ENCODE data around the gene NRXN3. TPM values are rescaled to one million over a fixed set of nuclear protein-coding genes. Genes with fewer than 3 reads are reported as not detected.

Gene NRXN3
- total and polyA plus RNA-seq, 2 donors (not counting 1 experiment from before 2014, with no cell fraction given), result not detected

- TF ChIP-seq EZH2 (IDR thresholded peaks at IDR 0.05; ENCODE audit: borderline replicate concordance, insufficient read depth, low read depth, low read length, poor library complexity, severe bottlenecking) (no peak), CTCF (IDR thresholded peaks at IDR 0.05) (no peak)
- intact Hi-C loops (cut with micrococcal nuclease), result no loop called here
- no peaks in the 10 kb centered on the region for H3K4me1 ChIP-seq (ENCODE audit: control insufficient read depth in 2 of 2, insufficient read depth in 2 of 2, low read length in 2 of 2)
- no peak overlapping the region for H3K4me2 ChIP-seq (replicated peaks; ENCODE audit: low read depth, low read length, poor library complexity, severe bottlenecking)
- no peak overlapping the region for H2AFZ ChIP-seq (ENCODE audit: insufficient read depth, low read depth, low read length, poor library complexity, severe bottlenecking)
- no peaks in the 10 kb centered on the region for H3K27me3 Mint-ChIP-seq
- H3K27ac Mint-ChIP-seq, result no peak overlapping the region
- 51% methylated on average over 7 of the region's 7 CpGs for WGBS (ENCODE audit: insufficient coverage)
- no peak overlapping the region for H3K27ac ChIP-seq (ENCODE audit: low read length in 2 of 2)
- no peaks in the 10 kb centered on the region for H3K4me1 Mint-ChIP-seq
- no peaks in the 10 kb centered on the region for H3K9me3 ChIP-seq (ENCODE audit: control extremely low read depth in 1 of 3, control insufficient read depth in 2 of 3, insufficient read depth in 1 of 3, low read length in 2 of 3)
- no peak overlapping the region for H3K9ac ChIP-seq (ENCODE audit: low read length)
- H3K27me3 ChIP-seq (replicated peaks in 1 of 4; ENCODE audit: control extremely low read depth in 1 of 4, control insufficient read depth in 3 of 4, insufficient read depth in 4 of 4, low read length in 3 of 4), result no peaks in the 10 kb centered on the region
- H3K9me3 Mint-ChIP-seq (ENCODE audit: insufficient read depth), result peaks cover 5% of the 10 kb centered on the region
- no peaks in the 10 kb centered on the region for H3K79me2 ChIP-seq (ENCODE audit: control insufficient read depth, insufficient read depth, low read length)
- H3K4me3 ChIP-seq (ENCODE audit: control extremely low read depth in 1 of 5, extremely low read depth in 1 of 5, insufficient read depth in 1 of 5, low read depth in 2 of 5, low read length in 4 of 5), result no peak overlapping the region
- CTCF ChIA-PET, result no interaction called here
- no peak for ATAC-seq (ENCODE audit: low read depth)
- H3K36me3 ChIP-seq (replicated peaks in 1 of 2; ENCODE audit: control extremely low read depth in 1 of 2, control insufficient read depth in 1 of 2, extremely low read depth in 1 of 2, insufficient read depth in 2 of 2, low read length in 1 of 2), result no peaks in the 10 kb centered on the region
- no peak overlapping the region for H3K4me3 Mint-ChIP-seq
- no peak for DNase-seq
- H4K20me1 ChIP-seq (ENCODE audit: control insufficient read depth, insufficient read depth, low read length, poor library complexity, severe bottlenecking), result no peaks in the 10 kb centered on the region
- POLR2A ChIA-PET, result no interaction called here
These were observed 991.4 kb downstream of the NRXN3 start for GRCh38 chr14:79161571-79161970.

GRCh38 chr14:79162833-79163232 is 992.7 kb downstream of the NRXN3 start:
- Mint-ChIP-seq H3K4me1 (no peaks in the 10 kb centered on the region), H3K9me3 (ENCODE audit: insufficient read depth) (peaks cover 5% of the 10 kb centered on the region), H3K4me3 (no peak overlapping the region), H3K27ac (no peak overlapping the region), H3K27me3 (no peaks in the 10 kb centered on the region)
- H3K4me2 ChIP-seq (replicated peaks; ENCODE audit: low read depth, low read length, poor library complexity, severe bottlenecking), result no peak overlapping the region
- ChIA-PET CTCF (no interaction called here), POLR2A (no interaction called here)
- ATAC-seq (ENCODE audit: low read depth), result no peak
- no peaks in the 10 kb centered on the region for H4K20me1 ChIP-seq (ENCODE audit: control insufficient read depth, insufficient read depth, low read length, poor library complexity, severe bottlenecking)
- H3K27me3 ChIP-seq (replicated peaks in 1 of 4; ENCODE audit: control extremely low read depth in 1 of 4, control insufficient read depth in 3 of 4, insufficient read depth in 4 of 4, low read length in 3 of 4), result no peaks in the 10 kb centered on the region
- TF ChIP-seq CTCF (IDR thresholded peaks at IDR 0.05), result no peak
- TF ChIP-seq EZH2 (IDR thresholded peaks at IDR 0.05; ENCODE audit: borderline replicate concordance, insufficient read depth, low read depth, low read length, poor library complexity, severe bottlenecking), result no peak
- no peak overlapping the region for H3K9ac ChIP-seq (ENCODE audit: low read length)
- no peak overlapping the region for H2AFZ ChIP-seq (ENCODE audit: insufficient read depth, low read depth, low read length, poor library complexity, severe bottlenecking)
- H3K4me1 ChIP-seq (ENCODE audit: control insufficient read depth in 2 of 2, insufficient read depth in 2 of 2, low read length in 2 of 2), result no peaks in the 10 kb centered on the region
- intact Hi-C loops (cut with micrococcal nuclease), result no loop called here
- no peak for DNase-seq
- no peak overlapping the region for H3K27ac ChIP-seq (ENCODE audit: low read length in 2 of 2)
- H3K36me3 ChIP-seq (replicated peaks in 1 of 2; ENCODE audit: control extremely low read depth in 1 of 2, control insufficient read depth in 1 of 2, extremely low read depth in 1 of 2, insufficient read depth in 2 of 2, low read length in 1 of 2), result no peaks in the 10 kb centered on the region
- no peak overlapping the region for H3K4me3 ChIP-seq (ENCODE audit: control extremely low read depth in 1 of 5, extremely low read depth in 1 of 5, insufficient read depth in 1 of 5, low read depth in 2 of 5, low read length in 4 of 5)
- no peaks in the 10 kb centered on the region for H3K79me2 ChIP-seq (ENCODE audit: control insufficient read depth, insufficient read depth, low read length)
- H3K9me3 ChIP-seq (ENCODE audit: control extremely low read depth in 1 of 3, control insufficient read depth in 2 of 3, insufficient read depth in 1 of 3, low read length in 2 of 3), result no peaks in the 10 kb centered on the region
